IPS-15b (cell line): ENCODE data around the gene PIK3R2.
A peak's percentile ranks its signal among the peaks of the same experiment; 100 is the strongest.

Experiments
- H3K27me3 ChIP-seq: one replicate; pipeline ENCODE4 v1.6.1; 2013; ENCODE audit warnings: low read length; ENCODE audit not compliant: control insufficient read depth, insufficient read depth
- H3K36me3 ChIP-seq: one replicate; pipeline ENCODE4 v1.6.1; 2013; ENCODE audit warnings: low read length; ENCODE audit not compliant: control insufficient read depth, insufficient read depth
- H3K4me1 ChIP-seq: one replicate; pipeline ENCODE4 v1.6.1; 2013; ENCODE audit warnings: mild to moderate bottlenecking, low read length; ENCODE audit not compliant: control insufficient read depth, insufficient read depth
- H3K4me3 ChIP-seq: one replicate; pipeline ENCODE4 v1.5.1; 2013; ENCODE audit warnings: low read depth, low read length
- H3K9ac ChIP-seq: one replicate; pipeline ENCODE4 v1.6.1; 2013; ENCODE audit warnings: low read depth, mild to moderate bottlenecking, low read length
- H3K9me3 ChIP-seq: one replicate; pipeline ENCODE4 v1.6.1; 2013; ENCODE audit warnings: mild to moderate bottlenecking, low read length; ENCODE audit not compliant: control insufficient read depth, insufficient read depth

PIK3R2 gene

DNA sequence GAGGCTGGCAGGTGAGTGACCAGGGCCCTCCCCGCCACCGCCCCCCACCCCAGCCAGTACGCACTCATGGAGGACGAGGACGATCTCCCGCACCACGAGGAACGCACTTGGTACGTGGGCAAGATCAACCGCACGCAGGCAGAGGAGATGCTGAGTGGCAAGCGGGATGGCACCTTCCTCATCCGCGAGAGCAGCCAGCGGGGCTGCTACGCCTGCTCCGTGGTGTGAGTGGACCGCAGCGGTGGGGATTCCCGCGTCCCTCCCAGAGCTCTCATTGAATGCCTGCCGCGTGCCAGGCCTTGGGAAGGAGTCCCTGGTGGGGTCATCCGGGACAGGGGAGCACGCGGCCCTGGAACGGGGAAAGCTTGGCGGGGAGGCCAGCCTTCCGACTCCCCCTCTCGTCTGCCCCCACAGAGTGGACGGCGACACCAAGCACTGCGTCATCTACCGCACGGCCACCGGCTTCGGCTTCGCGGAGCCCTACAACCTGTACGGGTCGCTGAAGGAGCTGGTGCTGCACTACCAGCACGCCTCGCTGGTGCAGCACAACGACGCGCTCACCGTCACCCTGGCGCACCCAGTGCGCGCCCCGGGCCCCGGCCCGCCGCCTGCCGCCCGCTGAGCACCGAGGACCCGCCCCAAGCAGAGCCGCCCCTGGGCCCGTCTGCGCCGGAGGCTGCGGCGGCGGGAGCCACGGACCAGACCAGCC lies 15.9 kb downstream of the PIK3R2 start:
- no peaks in the 10 kb centered on the region for H3K4me1 ChIP-seq
- no peak overlapping the region for H3K9ac ChIP-seq
- no peaks in the 10 kb centered on the region for H3K9me3 ChIP-seq
- H3K27me3 ChIP-seq = no peaks in the 10 kb centered on the region
- H3K4me3 ChIP-seq = no peak overlapping the region
- peaks cover 27% of the 10 kb centered on the region for H3K36me3 ChIP-seq

DNA sequence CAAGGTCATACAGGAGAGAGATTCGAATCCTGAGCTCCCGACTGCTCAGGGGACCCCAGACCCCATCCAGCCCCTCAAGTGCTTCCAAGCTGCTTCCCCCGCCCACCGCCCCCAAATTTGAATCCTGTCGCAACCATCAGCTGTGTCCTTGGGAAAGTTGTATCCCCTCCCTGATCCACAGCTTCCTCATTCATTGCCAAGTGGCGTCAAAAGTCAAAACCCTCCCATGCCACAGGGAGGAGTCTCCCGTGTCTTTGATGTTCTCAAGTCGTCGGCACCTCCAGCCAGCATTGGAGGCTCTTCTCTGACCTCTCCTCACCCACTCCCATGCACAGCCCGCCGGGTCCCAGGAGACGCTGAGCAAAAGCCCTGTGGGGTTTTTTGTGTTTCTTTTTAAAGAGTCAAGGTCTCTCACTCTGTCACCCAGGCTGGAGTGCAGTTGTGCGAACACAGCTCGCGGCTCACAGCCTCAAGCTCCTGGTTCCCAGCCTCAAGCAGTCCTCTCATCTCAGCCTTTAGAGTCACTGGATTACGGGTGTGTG lies 17.8 kb downstream of the PIK3R2 start:
- Histone ChIP-seq H3K4me1 (peaks cover 5% of the 10 kb centered on the region), H3K36me3 (peaks cover 22% of the 10 kb centered on the region), H3K9me3 (no peaks in the 10 kb centered on the region), H3K9ac (no peak overlapping the region), H3K27me3 (peaks cover 10% of the 10 kb centered on the region), H3K4me3 (no peak overlapping the region)

DNA sequence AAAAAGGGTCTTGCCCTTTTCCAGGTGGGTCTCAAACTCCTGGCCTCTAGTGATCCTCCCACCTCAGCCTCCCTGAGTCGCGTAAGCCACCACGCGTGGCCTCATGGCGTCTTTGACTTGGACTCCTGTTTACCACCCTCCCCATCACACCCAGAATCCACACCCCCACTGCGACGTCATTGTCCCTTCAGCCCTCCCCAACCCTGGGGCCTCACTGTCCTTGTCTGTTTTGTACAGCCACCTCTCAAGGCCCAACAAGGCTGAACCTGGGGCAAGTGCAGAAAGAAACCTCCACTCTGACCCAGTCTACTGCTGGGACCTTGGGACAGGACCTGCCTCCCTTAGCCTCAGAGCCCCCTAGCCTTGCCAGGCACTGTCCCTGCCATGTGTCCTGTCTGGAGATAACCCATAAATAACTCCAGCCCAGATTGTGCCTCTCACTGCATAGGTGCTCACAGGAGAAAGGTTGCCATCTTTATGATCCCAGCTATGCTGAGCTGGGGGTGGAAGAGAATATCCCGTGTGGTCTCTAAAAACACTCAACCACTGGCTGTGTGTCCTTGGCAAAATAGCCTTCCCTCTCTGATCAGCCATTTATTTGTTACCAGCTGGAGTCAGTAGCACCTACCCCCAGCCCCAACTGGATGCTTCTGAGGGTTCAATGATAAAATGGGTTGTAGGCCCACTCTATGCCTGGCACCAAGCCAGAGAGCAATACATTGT lies 18.8 kb downstream of the PIK3R2 start:
- H3K4me1 ChIP-seq = peaks cover 5% of the 10 kb centered on the region
- no peaks in the 10 kb centered on the region for H3K9me3 ChIP-seq
- peaks cover 16% of the 10 kb centered on the region for H3K36me3 ChIP-seq
- no peak overlapping the region for H3K4me3 ChIP-seq
- peaks cover 10% of the 10 kb centered on the region for H3K27me3 ChIP-seq
- H3K9ac ChIP-seq = no peak overlapping the region

DNA sequence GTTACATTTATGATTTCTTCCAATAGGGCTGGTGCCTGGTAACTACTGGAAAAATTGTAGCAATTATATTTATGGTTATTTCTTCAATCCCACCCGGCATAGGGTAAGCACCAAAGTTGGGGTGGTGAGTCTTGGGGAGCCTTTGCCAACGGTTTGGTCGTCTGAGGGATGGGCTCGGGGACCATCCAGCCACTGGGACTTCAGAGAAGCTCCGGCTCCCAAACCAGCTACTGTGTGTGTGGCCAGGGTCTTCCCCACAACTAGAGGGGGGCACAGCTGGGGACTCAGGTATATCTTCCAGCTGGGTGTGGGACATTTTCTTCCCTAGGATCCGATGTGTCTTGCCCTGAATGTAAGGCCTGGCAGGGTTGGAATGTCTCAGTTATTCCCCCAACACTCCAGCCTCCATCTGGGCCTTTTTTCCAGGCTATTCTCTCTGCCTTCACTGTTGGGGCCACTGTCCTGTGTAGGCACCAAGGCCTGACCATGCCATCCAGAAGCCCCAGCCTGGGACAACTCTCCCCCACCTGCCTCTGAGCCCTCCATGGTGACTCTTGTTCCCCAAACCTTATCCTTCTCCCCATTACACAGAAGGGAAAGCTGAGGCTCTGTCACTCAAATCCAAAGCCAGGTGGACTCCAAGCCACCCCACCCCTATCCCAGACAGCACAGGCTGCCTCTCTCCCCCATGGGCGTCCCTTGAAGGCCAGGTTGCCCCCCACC lies 19.5 kb downstream of the PIK3R2 start:
- no peak overlapping the region for H3K4me3 ChIP-seq
- no peak overlapping the region for H3K9ac ChIP-seq
- peaks cover 10% of the 10 kb centered on the region for H3K27me3 ChIP-seq
- peaks cover 5% of the 10 kb centered on the region for H3K4me1 ChIP-seq
- H3K36me3 ChIP-seq = peaks cover 15% of the 10 kb centered on the region
- no peaks in the 10 kb centered on the region for H3K9me3 ChIP-seq

DNA sequence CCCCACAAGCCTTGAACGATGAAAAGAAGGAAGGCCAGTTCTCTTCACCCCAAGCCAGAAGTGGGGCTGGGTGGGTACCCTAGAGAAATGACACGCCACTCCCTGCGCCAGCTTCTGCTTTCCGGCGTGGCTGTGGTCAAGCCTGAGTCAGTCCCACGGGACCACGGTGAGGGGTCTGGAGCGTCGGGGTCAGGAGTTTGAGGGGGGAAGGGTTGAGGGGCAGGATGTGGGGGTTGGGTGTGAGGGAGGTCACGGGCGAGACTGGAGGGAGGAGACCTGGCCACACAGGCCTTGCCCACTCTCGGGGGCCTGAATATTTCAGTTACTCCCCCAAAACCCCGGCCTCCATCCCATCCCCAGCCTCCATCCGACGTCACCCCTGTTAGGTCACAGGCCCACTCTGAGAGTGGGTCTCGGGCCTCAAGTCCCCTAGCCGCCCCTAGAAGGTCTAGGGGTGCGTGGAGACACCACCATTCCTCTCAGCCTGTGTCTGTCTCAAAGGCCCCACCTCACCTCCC lies 20.1 kb downstream of the PIK3R2 start:
- Histone ChIP-seq H3K9me3 (no peaks in the 10 kb centered on the region), H3K4me3 (peak overlapping the region; percentile 78), H3K27me3 (peaks cover 10% of the 10 kb centered on the region), H3K9ac (no peak overlapping the region), H3K4me1 (peaks cover 5% of the 10 kb centered on the region), H3K36me3 (peaks cover 15% of the 10 kb centered on the region)

DNA sequence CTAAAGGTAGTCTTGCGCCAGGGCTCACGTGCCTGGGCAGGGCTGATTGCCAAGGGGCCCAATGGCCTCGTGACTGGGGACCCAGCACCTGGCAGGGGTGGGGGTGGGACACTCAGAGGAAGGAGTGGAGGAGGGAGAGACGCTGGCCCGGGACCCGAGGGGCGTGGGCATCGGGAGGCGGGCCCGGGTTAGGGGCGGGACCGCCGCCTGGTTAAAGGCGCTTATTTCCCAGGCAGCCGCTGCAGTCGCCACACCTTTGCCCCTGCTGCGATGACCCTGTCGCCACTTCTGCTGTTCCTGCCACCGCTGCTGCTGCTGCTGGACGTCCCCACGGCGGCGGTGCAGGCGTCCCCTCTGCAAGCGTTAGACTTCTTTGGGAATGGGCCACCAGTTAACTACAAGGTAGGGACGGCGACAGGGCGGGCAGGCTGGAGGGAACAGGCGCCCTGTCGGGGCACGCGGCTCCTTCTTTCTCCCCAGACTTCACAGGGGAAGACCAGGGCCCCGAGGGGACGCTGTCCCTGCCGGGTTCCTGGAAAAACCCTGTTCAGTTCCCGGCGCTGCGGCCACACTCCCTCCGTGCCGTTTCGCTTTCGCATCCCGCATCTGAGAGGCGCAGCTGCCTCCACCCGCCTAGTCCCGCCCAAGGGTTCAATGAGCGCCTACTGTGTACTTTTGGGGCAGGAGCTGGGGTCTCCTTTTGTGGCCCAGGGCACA lies 20.8 kb downstream of the PIK3R2 start, which contains the start of gene IFI30:
Gene IFI30, plus strand, starts transcription at position 242 of the 717 bp plus-strand sequence. Its CDS starts 29 bp downstream, at position 271.
- Histone ChIP-seq H3K9me3 (no peaks in the 10 kb centered on the region), H3K4me1 (peaks cover 5% of the 10 kb centered on the region), H3K27me3 (peaks cover 10% of the 10 kb centered on the region), H3K9ac (peak within 1 kb of the TSS; percentile 37), H3K36me3 (peaks cover 12% of the 10 kb centered on the region), H3K4me3 (peak within 1 kb of the TSS; percentile 78)

DNA sequence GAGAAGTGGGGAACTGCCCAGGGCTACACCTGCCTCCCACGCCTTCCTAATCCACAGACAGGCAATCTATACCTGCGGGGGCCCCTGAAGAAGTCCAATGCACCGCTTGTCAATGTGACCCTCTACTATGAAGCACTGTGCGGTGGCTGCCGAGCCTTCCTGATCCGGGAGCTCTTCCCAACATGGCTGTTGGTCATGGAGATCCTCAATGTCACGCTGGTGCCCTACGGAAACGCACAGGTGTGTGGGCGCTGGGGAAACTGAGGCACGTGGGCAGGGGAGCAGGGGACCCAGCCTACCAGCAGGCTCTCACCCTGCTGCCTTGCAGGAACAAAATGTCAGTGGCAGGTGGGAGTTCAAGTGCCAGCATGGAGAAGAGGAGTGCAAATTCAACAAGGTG lies 22.0 kb downstream of the PIK3R2 start:
- no peak overlapping the region for H3K9ac ChIP-seq
- H3K4me3 ChIP-seq = peak overlapping the region; percentile 78

DNA sequence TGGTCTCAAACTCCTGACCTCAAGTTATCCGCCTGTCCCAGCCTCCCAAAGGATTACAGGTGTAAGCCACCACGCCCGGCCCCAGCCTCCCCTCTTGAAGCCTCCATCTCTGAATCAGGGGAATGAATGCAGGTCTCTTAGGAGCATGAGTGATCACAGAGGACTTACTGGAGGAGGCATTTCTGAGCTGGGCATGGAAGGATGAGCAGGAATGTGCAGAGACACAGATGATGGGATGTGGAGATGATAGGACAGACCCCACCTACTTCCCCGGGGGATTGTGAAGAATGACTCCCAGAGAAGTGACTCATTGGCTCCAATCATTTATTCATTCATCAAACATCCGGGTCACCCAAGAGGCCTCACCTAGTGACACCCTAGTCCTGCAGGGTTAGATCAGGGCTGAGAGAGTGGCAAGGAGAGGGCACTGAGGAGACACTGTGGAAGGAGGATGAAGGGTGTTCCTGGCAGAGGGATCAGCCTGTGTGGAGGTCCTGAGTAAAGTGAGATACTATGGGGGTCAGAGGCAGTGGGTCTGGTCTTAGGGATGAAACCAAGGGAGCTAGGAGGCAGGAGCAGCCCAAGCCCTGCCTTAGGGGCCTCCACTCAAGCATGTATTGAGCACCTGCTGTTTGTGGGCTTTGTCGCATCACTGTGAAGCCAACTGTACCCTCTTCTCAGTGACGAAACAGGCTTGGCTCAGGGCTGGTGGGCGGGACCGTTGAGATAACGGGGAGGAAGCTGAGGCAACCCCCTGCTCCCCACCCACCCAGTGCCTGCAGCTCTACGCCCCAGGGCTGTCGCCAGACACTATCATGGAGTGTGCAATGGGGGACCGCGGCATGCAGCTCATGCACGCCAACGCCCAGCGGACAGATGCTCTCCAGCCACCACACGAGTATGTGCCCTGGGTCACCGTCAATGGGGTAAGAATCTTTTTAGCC lies 23.7 kb downstream of the PIK3R2 start:
- no peak overlapping the region for H3K9ac ChIP-seq
- no peaks in the 10 kb centered on the region for H3K9me3 ChIP-seq
- H3K27me3 ChIP-seq = peaks cover 10% of the 10 kb centered on the region
- peaks cover 5% of the 10 kb centered on the region for H3K4me1 ChIP-seq
- H3K36me3 ChIP-seq = peaks cover 3% of the 10 kb centered on the region
- H3K4me3 ChIP-seq = no peak overlapping the region

More for the DNA sequence above, 22.0 kb downstream of the PIK3R2 start:
- peaks cover 5% of the 10 kb centered on the region for H3K4me1 ChIP-seq
- no peaks in the 10 kb centered on the region for H3K9me3 ChIP-seq
- peaks cover 3% of the 10 kb centered on the region for H3K36me3 ChIP-seq
- peaks cover 10% of the 10 kb centered on the region for H3K27me3 ChIP-seq

DNA sequence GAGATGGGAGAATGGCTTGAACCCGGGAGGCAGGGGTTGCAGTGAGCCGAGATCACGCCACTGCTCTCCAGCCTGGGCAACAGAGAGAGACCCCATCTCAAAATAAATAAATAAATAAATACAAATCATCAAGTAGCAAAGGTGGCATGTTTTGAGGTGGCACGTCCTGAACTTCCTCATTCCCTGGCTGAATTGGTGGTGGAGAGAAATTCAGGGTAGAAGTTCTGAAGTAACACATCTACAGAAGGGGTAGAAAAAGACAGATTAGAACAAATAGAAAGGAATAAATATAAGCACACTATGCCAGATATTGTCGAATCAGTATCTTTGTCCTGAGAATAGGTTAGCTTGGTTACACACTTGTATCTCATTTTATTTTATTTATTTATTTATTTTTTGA lies 27.0 kb downstream of the PIK3R2 start:
- H3K36me3 ChIP-seq = peaks cover 3% of the 10 kb centered on the region
- peaks cover 3% of the 10 kb centered on the region for H3K27me3 ChIP-seq
- no peak overlapping the region for H3K4me3 ChIP-seq
- no peaks in the 10 kb centered on the region for H3K9me3 ChIP-seq
- no peak overlapping the region for H3K9ac ChIP-seq
- H3K4me1 ChIP-seq = peaks cover 1% of the 10 kb centered on the region

DNA sequence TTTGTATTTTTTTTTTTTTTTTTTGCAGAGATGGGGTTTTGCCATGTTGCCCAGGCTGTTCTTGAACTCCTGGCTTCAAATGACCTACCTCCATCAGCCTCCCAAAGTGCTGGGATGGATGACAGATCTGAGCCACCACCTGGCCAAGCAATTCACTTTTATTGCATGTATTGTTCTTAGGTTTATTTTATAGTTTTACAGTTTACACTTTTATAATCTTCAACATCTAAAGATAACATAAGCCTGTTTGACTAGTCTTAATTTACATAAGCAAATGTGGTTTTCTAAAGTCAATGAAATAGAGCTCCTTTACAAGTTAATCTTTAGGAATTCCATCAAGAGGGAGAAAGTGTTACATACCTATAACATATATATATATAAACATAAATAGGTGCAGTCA lies 30.6 kb downstream of the PIK3R2 start:
- Histone ChIP-seq H3K4me1 (peaks cover 6% of the 10 kb centered on the region), H3K27me3 (no peaks in the 10 kb centered on the region), H3K4me3 (no peak overlapping the region), H3K9me3 (no peaks in the 10 kb centered on the region), H3K36me3 (no peaks in the 10 kb centered on the region), H3K9ac (no peak overlapping the region)
